GM12878 (cell line): Measurements from ENCODE around the gene POLD4.

Experiments
- JUND ChIP-seq: IDR thresholded peaks from 2 replicates; pipeline ENCODE4 v1.6.1; 2012; ENCODE audit warnings: low read depth, mild to moderate bottlenecking, low read length, improper control_type of control experiment, moderate library complexity
- SIN3A ChIP-seq: IDR thresholded peaks from 2 replicates; pipeline ENCODE4 v1.6.1; 2012; ENCODE audit warnings: low read depth, low read length, improper control_type of control experiment
- SUZ12 ChIP-seq: fragments of 200-600 bp; sonication (generic); IDR thresholded peaks from one replicate; pipeline ENCODE4 v1.6.1; 2018; ENCODE audit warnings: antibody characterized with exemption, mild to moderate bottlenecking; ENCODE audit not compliant: unreplicated experiment
- TF ChIP-seq, protein P1 (sequence below): fragments of 450-650 bp; formaldehyde crosslinking; IDR thresholded peaks from 2 replicates; pipeline ENCODE4 v1.5.0; 2022; ENCODE audit warnings: mild to moderate bottlenecking, missing genetic modification characterization

DNA sequence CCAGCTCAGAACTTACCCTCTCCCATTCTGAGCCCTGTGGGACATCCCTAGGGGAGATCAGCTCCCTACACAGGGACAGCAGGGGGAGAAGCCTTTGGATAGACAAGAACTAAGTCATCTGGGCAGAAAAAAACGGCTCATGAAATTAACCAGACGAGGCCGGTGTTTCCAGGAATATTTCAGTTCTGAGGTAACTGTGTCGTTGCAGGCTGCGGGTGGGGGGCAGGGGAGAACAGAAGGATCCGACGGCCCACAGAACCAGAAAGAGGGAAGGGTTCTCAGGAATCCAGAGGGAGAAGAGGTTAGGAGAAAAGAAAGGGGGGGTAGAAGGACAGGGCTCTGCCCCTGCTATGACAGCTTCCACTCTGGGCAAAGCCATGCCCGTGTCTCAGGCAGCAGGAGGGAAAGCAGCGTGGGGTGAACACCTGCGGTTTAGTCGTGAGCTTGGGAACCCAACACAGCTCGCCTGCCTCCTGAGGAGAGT, 16.5 kb upstream of the POLD4 start:
- TF ChIP-seq, protein P1, sequence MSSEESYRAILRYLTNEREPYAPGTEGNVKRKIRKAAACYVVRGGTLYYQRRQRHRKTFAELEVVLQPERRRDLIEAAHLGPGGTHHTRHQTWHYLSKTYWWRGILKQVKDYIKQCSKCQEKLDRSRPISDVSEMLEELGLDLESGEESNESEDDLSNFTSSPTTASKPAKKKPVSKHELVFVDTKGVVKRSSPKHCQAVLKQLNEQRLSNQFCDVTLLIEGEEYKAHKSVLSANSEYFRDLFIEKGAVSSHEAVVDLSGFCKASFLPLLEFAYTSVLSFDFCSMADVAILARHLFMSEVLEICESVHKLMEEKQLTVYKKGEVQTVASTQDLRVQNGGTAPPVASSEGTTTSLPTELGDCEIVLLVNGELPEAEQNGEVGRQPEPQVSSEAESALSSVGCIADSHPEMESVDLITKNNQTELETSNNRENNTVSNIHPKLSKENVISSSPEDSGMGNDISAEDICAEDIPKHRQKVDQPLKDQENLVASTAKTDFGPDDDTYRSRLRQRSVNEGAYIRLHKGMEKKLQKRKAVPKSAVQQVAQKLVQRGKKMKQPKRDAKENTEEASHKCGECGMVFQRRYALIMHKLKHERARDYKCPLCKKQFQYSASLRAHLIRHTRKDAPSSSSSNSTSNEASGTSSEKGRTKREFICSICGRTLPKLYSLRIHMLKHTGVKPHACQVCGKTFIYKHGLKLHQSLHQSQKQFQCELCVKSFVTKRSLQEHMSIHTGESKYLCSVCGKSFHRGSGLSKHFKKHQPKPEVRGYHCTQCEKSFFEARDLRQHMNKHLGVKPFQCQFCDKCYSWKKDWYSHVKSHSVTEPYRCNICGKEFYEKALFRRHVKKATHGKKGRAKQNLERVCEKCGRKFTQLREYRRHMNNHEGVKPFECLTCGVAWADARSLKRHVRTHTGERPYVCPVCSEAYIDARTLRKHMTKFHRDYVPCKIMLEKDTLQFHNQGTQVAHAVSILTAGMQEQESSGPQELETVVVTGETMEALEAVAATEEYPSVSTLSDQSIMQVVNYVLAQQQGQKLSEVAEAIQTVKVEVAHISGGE, result no peak
- TF ChIP-seq SIN3A (no peak), JUND (no peak), SUZ12 (no peak)
